Nephron progenitor cell (in vitro differentiated cells): Measurements from ENCODE around the gene UBAC2.

Experiments used
- DNase-seq: peaks from one replicate; pipeline ENCODE4 v3.0.0; 2021
- H3K27ac Mint-ChIP-seq: 2 replicates; pipeline ENCODE4 v1.8.0; 2021; ENCODE audit warnings: mild to moderate bottlenecking, moderate library complexity, mixed read lengths
- H3K27me3 Mint-ChIP-seq: 2 replicates; pipeline ENCODE4 v1.8.0; 2021; ENCODE audit warnings: mild to moderate bottlenecking, low read depth, mixed read lengths; ENCODE audit not compliant: poor library complexity
- H3K36me3 Mint-ChIP-seq: 2 replicates; pipeline ENCODE4 v1.8.0; 2021; ENCODE audit warnings: low read depth, mixed read lengths
- H3K4me1 Mint-ChIP-seq: 2 replicates; pipeline ENCODE4 v1.8.0; 2021; ENCODE audit warnings: mixed read lengths
- H3K4me3 Mint-ChIP-seq: 2 replicates; pipeline ENCODE4 v1.8.0; 2021; ENCODE audit warnings: mild to moderate bottlenecking, moderate library complexity, mixed read lengths
- H3K9me3 Mint-ChIP-seq: 2 replicates; pipeline ENCODE4 v1.8.0; 2021; ENCODE audit warnings: mild to moderate bottlenecking, moderate library complexity, mixed read lengths
- TF ChIP-seq, protein P1 (sequence below): fragments of 200-600 bp; sonication (generic); IDR thresholded peaks from 2 replicates; pipeline ENCODE4 v1.5.0; 2021; ENCODE audit warnings: antibody characterized with exemption

The UBAC2 gene

DNA sequence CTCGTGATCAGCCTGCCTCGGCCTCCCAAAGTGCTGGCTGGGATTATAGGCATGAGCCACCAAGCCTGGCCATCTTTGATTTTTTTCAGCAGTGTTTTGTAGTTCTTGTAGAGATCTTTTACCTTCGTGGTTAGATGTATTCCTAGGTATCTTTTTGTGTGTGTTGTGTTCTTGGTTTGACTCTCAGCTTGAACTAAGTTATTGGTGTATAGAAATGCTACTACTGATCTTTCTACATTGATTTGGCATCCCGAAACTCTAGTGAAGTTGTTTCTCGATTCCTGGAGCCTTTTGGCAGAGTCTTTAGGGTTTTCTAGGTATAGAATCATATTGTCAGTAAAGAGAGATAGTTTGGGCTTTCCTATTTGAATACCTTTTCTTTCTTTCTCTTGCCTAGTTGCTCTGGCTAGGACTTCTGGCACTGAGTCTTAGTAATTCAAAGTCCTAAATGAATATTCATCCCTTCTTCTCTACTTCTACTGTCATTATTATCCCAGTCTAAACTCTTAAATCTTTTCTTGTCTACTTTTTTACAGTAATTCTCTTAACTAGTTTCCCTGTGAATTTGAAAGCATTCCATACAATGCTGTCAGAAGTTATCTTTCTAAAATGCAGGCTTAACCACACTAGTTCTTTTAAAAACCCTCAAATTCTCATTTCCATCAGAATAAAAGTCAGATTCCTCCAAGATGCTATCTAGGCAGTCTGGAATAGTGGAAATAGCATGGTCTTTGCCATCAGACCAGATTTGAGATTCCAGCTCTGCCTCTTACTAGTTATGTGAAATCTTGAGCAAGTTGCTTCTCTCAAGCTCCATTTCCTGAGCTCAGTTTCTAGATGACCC is 50.5 kb downstream of the UBAC2 start:
- H3K4me1 Mint-ChIP-seq: peaks cover 9% of the 10 kb centered on the region
- peaks cover 4% of the 10 kb centered on the region for H3K9me3 Mint-ChIP-seq
- H3K27ac Mint-ChIP-seq: no peak overlapping the region
- H3K36me3 Mint-ChIP-seq: peaks cover 64% of the 10 kb centered on the region
- no peak overlapping the region for H3K4me3 Mint-ChIP-seq
- H3K27me3 Mint-ChIP-seq: no peaks in the 10 kb centered on the region
- TF ChIP-seq, protein P1, sequence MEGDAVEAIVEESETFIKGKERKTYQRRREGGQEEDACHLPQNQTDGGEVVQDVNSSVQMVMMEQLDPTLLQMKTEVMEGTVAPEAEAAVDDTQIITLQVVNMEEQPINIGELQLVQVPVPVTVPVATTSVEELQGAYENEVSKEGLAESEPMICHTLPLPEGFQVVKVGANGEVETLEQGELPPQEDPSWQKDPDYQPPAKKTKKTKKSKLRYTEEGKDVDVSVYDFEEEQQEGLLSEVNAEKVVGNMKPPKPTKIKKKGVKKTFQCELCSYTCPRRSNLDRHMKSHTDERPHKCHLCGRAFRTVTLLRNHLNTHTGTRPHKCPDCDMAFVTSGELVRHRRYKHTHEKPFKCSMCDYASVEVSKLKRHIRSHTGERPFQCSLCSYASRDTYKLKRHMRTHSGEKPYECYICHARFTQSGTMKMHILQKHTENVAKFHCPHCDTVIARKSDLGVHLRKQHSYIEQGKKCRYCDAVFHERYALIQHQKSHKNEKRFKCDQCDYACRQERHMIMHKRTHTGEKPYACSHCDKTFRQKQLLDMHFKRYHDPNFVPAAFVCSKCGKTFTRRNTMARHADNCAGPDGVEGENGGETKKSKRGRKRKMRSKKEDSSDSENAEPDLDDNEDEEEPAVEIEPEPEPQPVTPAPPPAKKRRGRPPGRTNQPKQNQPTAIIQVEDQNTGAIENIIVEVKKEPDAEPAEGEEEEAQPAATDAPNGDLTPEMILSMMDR: no peak
- DNase-seq: no peak

DNA sequence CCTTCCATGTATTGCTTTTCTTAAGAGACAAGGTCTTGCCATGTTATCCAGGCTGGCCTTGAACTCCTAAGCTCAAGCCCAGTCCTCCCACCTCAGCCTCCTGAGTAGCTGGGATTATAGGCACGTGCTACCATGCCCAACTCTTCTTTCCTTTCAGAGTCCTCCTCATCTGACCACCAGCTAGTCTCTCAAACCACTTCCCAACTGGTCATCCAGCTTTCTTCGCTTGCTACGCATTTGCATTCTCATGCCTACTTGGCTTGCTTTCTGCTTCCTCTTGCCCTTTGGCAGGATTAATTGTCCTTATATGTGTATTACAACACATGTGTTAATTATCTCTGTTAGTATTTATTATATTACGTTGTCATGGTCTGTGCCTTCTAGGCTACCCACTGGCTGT is 51.3 kb downstream of the UBAC2 start:
- no peaks in the 10 kb centered on the region for H3K27me3 Mint-ChIP-seq

DNA sequence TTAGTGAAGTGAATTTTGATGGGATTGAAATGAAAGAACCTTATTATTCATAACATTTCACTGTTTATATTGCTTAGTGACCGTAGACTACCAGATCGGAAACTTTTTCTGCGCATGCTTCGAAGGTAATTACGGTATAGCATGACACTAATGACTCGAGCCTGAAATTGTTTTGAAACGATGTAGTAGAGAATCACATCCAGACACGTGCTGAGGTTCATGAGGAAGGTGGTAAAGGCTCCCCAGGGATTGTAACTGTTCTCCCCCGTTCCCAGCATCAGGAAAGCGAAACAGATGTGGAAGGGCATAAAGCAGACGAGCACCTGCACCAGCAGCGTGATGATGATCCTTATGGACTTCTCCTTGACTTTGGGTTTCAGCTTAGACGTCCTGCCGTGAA is 54.2 kb downstream of the UBAC2 start:
- Mint-ChIP-seq H3K27ac (peak overlapping the region; percentile 72), H3K4me3 (no peak overlapping the region), H3K9me3 (no peaks in the 10 kb centered on the region), H3K4me1 (peaks cover 9% of the 10 kb centered on the region), H3K36me3 (peaks cover 34% of the 10 kb centered on the region), H3K27me3 (no peaks in the 10 kb centered on the region)
- DNase-seq: no peak
- TF ChIP-seq, protein P1: no peak

More for the DNA sequence above, 51.3 kb downstream of the UBAC2 start:
- Mint-ChIP-seq H3K36me3 (peaks cover 60% of the 10 kb centered on the region), H3K4me3 (no peak overlapping the region), H3K27ac (no peak overlapping the region), H3K9me3 (peaks cover 4% of the 10 kb centered on the region), H3K4me1 (peaks cover 9% of the 10 kb centered on the region)
- TF ChIP-seq, protein P1: no peak
- no peak for DNase-seq

DNA sequence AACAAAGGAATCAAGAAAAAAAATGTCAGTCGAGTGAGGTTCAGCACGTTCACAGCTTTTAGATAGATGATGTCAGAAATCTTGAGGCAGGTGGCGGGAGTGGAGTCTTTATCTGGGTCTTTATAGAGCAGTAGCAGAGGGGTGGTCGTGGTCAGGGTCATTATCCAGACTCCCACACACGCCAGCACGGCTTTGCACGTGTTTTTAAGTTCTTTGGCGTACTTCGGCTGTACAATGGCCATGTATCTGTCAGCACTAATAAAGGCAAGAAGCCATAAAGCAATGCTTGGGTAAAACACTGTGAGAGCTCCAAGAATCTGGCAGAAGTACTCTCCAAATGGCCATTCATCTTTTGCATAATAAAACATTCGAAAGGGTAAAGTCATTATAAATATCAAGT is 54.6 kb downstream of the UBAC2 start:
- Mint-ChIP-seq H3K4me1 (peaks cover 9% of the 10 kb centered on the region), H3K9me3 (no peaks in the 10 kb centered on the region), H3K4me3 (no peak overlapping the region), H3K36me3 (peaks cover 30% of the 10 kb centered on the region), H3K27me3 (no peaks in the 10 kb centered on the region), H3K27ac (peak overlapping the region; percentile 72)
- TF ChIP-seq, protein P1: no peak
- no peak for DNase-seq

DNA sequence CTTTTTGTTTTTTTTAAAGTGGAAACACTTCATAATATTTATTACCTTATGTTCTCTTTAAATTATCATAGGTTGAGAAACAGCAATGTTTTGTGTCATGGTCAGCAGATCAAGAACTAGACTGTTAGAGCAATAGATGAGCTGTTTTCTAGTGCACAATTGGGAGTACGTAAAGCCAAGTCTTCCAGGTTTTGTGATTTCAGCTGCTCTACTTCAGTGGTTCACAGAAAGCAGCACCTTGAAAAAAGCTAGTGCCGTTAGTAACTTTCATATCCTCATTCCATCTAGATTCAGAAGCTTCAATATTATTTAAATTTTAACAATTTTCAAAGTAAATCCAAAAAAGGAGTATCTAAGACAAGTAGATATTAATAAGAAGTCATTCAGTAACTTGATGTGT is 55.6 kb downstream of the UBAC2 start:
- Mint-ChIP-seq H3K27me3 (no peaks in the 10 kb centered on the region), H3K4me3 (no peak overlapping the region), H3K36me3 (peaks cover 21% of the 10 kb centered on the region), H3K27ac (no peak overlapping the region), H3K4me1 (peaks cover 9% of the 10 kb centered on the region), H3K9me3 (no peaks in the 10 kb centered on the region)
- DNase-seq: no peak
- TF ChIP-seq, protein P1: no peak

DNA sequence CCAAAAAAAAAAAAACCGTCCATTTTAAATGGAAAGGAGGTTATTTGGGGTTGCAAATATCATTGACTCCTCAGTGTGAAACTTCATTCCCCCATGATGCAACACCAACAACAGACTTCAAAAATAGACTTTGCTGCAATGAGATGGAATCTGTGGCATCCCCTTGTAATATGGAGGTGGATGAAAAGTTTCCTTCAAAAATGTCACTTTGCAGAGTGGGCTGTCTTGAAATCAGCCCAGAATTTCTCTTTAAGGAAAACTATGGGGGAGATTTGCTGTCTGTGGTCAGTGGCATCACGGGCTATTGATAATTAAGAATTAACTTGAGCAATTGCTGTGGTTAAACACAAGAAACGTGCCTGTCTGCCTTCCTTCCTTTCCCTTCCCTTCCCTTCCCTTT is 56.1 kb downstream of the UBAC2 start:
- no peak overlapping the region for H3K4me3 Mint-ChIP-seq
- no peaks in the 10 kb centered on the region for H3K27me3 Mint-ChIP-seq
- H3K27ac Mint-ChIP-seq: no peak overlapping the region
- no peaks in the 10 kb centered on the region for H3K9me3 Mint-ChIP-seq
- peaks cover 9% of the 10 kb centered on the region for H3K4me1 Mint-ChIP-seq
- peaks cover 19% of the 10 kb centered on the region for H3K36me3 Mint-ChIP-seq
- DNase-seq: no peak
- TF ChIP-seq, protein P1: no peak
